NK-92 (cell line): ENCODE measurements around the gene DNAL4.

ENCODE experiments used
- DNase-seq: peaks from one replicate; lab custom pipeline; 2025; ENCODE audit not compliant: unreplicated experiment; lab: John Stamatoyannopoulos, UW

DNAL4 gene, protein sequence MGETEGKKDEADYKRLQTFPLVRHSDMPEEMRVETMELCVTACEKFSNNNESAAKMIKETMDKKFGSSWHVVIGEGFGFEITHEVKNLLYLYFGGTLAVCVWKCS

GRCh38 chr22:38793721-38794466 is at the start of gene DNAL4:
Gene DNAL4, minus strand, starts transcription at chr22:38794143. Its CDS starts 11,412 bp downstream, at chr22:38782731.
- peak; percentile 41 for DNase-seq

DNA sequence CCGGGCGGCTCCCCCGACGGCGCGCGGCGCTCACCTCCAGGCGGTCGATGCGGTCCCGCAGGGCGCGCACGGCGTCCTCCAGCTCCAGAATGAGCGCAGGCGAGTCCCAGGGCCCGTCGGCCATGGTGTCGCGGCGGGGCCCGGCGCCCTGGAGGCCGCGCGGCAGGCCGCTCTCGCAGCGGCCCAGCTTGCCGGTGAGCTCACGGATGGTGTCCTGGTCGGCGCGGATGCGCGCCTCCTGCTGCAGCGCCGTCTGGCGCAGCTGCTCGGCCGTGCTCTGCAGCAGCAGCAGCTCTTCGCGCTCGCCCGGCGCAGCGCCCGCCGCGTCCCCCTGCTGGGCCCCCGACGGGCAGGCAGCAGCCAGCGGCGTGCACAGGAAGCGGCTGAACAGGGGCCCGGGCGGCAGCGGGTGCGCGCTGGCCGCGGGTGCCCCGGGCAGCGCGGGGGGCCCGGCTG is 49.3 kb upstream of the DNAL4 start:
- no peak for DNase-seq

- no peak for DNase-seq
Measured at GRCh38 chr22:38842512-38843200, 48.7 kb upstream of the DNAL4 start.

GRCh38 chr22:38841635-38842034 is 47.7 kb upstream of the DNAL4 start:
- no peak for DNase-seq

DNA sequence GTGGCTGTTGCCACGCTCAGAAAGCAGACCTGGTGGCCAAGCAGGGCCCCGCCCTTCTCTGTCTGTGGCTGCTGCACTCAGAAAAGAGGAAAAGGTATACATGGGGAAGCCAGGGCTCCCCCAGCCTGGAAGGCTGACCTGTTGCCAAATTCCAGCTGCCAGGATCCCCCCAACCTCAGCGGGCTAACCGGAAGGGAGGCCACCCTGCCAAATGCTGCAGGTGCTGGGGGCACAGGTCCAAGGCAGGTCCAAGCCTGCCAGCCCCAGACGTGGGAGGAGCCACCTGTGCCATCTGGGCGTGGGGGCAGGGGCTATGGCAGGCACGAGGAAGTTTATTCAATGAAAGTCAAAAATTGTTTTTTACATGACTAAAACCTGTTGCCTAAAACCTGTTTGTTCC is 47.3 kb upstream of the DNAL4 start:
- DNase-seq = no peak

DNA sequence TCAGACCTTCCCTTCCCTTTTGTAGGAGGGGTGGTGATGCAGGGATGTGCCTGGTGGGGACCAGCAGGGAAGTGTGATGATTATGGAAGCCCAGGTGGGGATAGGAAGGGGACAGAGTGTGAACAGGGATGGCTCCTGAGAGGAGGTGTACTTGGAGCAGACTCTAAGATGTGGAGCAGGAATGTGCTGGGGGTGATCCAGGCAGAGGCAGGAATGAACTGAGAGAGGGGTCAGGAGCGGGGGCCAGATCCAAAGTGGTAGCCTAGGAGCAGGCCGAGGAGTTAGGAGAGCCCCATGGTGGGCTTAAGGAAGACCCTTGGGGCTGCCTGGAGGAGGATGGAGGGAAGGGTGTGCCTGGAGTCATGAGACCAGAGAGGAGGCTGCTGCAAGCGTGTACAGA is 46.2 kb upstream of the DNAL4 start:
- DNase-seq = no peak

DNA sequence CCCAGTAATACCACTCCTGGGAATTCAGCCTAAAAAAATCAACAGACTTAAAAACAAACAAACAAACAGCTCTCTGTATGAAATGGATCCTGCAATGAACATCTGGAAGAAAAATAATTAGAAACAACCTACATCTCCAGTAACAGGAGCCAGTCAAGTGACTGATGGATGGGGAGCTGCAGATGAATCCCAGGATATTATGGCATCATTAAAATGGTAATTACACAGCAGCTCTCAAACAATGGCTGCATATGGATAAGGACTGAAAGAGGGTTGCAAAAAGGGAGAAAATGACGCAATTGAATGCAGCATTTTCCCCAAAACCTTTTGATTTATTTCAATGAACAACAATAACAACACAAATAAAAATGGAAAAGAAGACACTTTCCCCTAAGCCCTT is 45.7 kb upstream of the DNAL4 start:
- DNase-seq = no peak

- DNase-seq = no peak
Measured at GRCh38 chr22:38837414-38837928, 43.5 kb upstream of the DNAL4 start.

- DNase-seq = no peak
Measured at GRCh38 chr22:38835888-38836301, 42.0 kb upstream of the DNAL4 start.

- no peak for DNase-seq
Measured at GRCh38 chr22:38834991-38835390, 41.0 kb upstream of the DNAL4 start.

DNA sequence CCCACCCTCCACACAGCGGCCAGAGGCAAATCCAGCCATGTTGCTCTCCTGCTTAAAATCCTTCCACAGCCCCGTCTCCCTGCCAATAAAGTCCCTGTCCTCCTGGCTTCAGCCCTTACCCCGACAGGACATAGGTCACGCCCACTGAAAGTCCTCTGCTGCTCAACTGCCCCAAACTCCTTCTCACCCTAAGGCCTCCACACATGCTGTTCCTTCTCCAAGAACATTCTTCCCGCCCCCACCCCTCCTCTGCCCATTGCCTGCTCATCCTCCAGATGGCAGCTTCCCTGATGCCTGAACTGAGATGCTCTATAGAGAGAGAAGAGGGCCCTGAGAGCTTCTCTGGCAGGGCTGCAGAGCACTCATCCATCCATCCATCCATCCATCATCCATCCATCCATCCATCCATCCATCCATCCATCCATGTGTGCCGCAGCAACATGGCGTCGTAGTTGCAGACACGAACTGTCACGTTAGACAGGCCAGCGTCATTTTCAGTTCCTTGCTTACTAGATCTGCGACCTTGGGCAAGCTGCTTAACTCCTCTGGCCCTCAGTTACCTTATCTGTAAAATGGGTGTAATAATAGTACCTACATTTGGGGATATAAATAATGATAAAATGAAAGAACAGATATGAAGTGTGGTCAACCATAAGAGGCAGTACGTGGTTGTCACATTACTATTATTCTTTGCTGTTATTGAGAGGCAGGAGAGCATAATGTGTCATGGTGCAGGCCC is 40.4 kb upstream of the DNAL4 start:
- no peak for DNase-seq

DNA sequence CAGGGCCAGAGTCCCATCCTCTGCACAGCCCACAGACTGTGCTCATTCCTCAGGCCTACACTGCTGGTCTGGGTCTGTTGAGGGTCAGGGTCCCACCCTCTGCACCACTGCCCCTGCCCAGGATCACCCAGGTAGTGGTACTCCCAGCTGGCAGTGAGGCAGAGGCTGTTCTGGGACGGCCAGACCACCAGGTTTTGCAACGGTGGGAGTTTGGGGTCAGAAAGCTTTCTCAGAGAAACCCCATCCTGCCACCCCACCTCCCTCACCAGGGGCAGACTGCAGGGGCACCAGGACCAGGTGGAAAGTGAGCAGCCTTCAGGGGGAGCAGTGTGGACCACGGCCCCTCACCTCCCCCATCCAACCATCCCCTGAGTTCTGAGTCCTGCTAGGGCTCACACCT is 39.1 kb upstream of the DNAL4 start:
- no peak for DNase-seq

- DNase-seq = no peak
Measured at GRCh38 chr22:38832005-38832978, 38.3 kb upstream of the DNAL4 start.

DNA sequence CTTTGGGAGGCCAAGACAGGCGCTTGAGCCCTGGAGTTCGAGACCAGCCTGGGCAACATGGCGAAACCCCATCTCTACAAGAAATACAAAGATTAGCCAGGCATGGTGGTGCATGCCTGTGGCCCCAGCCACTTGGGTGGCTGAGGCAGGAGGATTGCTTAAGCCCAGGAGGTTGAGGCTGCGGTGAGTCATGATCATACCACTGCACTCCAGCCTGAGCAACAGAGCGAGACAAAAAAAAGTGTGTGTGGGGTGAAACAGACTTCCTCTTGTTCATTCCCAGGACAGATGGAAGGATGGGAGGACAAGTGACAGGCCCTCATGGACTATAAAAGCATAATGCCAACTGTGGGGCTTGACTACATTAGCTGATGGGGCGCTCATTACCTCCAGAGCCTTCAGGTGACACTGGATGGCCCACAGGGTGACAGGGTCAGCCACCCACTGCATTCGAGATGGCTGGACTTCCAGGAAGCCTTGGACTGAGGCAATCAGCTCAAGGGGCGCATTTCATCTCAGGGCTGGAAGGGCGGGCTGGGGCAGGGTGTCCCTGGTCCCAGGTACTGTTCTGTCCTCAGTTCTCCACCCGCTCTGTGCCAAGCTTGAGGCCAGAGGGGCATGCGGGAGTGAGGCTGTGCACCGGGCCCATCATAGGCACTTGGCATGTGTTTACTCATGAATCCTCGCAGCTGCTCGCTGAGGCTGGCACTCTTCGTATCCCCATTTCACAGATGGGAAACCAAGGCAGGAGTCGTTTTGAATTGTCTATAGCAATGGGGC is 37.4 kb upstream of the DNAL4 start:
- DNase-seq = no peak

DNA sequence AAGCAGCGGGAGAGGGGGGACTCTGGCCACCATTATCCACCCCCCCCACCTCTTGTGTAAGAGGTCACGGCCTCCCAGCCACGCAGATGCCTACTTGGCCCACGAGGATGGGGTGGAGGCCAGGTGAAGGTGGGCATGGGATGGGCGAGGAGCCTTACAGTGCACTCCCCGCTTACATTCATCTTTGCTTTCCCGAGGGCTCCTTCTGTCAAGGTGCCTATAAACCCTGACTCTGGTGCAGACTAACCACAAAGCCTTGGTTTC is 36.8 kb upstream of the DNAL4 start:
- no peak for DNase-seq

DNA sequence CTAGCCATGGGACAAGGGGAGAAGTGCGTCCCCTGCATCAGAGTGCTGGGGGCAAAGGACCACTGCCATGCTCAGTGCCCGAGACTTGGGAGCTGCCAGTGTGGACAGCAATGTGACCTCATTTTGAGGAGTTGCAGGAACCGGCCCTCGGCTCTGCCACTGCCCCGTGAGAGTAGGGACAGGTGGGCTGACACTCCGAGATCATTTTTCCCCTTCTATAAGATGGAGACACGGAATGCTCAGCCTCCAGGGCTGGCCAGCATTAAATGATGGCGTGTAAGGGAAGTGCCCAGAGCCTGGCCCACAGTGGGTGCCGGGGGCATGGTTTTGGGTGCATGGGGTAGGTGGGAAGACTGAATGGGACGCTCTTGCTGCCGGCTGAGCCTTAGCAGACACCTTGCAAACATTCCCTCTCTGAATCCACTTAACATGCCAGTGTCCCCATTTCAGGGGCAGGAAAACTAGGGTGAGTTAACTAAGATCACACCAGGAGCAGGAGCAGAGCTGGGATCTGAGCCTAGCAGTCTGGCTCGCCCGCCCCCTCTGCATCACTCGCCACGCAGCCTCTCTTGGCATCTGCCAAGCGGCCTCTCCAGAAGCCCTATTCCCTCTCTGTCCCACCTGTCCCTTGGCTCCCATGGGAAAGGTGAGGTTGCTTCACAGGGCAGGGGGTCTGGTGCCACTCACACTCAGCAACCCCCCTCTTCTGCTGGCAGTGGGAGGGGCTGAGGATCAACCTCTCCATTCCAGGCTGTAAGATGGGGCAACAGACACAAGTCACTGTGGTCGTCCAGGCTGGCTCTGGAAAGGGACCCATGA is 36.3 kb upstream of the DNAL4 start:
- no peak for DNase-seq

DNA sequence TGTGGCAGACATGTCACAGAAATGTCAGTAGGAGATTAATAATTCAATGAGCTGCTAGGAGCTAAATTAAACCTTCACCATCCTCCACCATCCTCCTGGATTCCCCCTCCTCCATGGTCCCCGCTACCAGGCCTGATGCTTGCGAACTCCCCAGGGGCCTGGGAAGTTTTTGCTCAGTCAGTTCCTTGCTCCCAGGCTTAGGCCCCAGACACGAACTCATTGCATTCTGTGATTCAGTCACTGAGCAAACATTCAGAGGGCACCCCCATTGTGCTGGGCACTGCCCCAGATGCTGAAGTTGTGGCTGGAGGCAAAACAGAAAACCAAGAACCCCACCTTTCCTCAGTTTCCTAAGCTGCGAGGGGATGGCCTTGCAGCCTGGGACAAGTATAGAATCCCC is 35.5 kb upstream of the DNAL4 start:
- DNase-seq = no peak

DNA sequence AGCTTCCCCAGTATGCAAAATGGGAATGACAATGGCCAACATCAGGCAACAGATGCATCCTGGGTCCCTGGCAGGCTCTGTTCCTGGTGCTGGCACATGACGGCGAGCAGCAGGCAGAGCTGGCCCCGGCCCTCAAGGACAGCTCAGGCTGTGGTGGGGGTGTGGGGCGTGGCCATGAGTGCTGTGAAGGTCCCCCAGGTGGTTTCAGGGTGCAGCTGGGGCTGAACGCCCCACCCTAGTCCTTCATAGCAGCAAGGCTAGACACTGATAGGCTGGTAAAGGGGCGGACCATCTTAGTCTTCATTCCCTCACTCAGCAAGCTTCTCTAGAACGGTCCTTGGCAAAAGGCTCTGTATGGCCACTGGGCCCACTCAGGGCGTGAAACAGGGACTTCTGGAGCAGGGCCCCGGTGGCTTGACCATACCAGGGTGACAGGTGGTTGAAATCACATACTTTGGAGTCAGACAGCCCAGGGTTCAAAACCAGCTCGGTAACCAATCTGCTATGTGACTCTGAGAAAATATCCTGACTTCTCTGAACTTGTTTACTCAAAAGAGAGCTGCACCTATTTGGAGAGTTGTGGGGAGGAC is 34.8 kb upstream of the DNAL4 start:
- DNase-seq = no peak

DNA sequence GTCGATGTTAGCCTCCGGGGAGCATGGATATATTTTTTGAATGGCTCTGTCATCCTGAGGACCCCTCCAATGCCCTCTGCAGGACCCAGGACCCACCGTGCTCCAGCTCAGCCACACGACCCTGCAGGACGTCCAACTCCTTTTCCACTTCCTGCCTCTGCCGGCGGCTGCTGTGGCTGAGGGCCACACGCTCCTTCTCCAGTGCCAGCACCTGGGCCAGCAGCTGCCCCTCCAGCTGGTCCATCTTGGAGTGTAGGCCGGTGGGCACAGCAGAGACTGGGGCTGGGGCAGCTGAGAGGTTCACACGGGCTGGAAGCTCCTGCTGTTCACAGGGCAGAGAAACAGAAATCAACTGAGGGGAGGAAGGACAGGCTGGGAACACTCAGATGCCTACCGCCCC is 34.2 kb upstream of the DNAL4 start:
- DNase-seq = no peak
